ENCODE data around the gene MYO9B.

- TF ChIP-seq CTCF (IDR thresholded peaks at IDR 0.05; ENCODE audit: low read depth, low read length) (no peak), EZH2phosphoT487 (IDR thresholded peaks at IDR 0.05; ENCODE audit: low read depth) (no peak)
Observed at GRCh38 chr19:17086120-17086519, 10.5 kb downstream of the MYO9B start.

Data from OCI-LY3 (cell line).